GM21737 (cell line): ENCODE data around the gene KRTAP26-1.

ENCODE experiments used
- ATAC-seq: cut with Tn5 transposase; IDR thresholded peaks from one replicate; pipeline ENCODE4 v1.9.1; 2021; ENCODE audit warnings: mild to moderate bottlenecking, moderate library complexity; ENCODE audit not compliant: unreplicated experiment

KRTAP26-1 gene

GRCh38 chr21:30271611-30272010 is 48.5 kb downstream of the KRTAP26-1 start:
- ATAC-seq = no peak

- ATAC-seq = no peak
These were observed 49.0 kb downstream of the KRTAP26-1 start for GRCh38 chr21:30271156-30271555.

GRCh38 chr21:30269803-30270530 is 50.1 kb downstream of the KRTAP26-1 start:
- no peak for ATAC-seq
